ENCODE measurements around the gene TIMM29.
A peak's percentile ranks its signal among the peaks of the same experiment; 100 is the strongest.

The TIMM29 gene

DNA sequence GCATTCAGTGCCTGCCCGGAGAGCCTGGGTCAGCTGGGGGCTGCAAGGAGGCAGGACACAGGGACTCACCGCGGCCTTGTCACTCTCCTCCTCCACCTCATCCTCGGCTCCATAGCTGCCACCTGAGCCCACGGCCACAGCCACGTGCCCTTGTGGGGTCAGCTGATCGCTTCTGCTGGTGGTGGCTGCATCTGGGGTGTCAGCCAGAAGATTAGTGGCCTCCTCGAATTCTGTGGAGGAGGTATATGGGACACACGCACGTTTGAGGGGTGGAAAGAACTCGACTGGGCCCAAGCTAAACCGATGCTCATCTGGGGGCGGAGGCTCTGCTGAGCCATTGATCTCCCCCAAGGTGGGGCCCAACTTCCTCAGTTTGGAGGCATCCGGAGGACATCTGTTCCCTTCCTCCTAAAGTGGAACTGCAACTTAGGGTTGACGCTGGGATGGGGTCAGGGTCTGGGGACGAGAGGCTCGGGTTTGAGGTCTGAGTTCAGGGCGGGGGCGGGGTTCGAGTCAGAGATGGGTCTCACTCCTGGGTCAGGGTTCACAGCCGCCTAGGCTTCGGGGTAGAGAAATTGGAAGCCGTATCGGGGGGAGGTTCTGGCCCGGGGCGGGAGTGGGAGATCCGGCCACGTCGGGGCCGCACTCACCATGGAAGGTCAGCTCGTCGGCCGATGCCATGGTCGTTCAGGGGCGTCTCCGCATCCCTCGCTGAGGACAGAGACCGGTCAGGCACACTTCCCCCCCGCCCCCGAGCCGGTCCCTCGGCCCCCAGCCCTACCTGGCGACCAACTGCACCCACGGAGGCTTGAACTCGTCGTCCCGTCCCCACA is 665 bp upstream of the TIMM29 start (continued):
- TF ChIP-seq, protein P1, sequence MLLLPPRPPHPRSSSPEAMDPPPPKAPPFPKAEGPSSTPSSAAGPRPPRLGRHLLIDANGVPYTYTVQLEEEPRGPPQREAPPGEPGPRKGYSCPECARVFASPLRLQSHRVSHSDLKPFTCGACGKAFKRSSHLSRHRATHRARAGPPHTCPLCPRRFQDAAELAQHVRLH (tag by site-specific recombination; IDR thresholded peaks at IDR 0.05): no peak
- TF ChIP-seq, protein P2, sequence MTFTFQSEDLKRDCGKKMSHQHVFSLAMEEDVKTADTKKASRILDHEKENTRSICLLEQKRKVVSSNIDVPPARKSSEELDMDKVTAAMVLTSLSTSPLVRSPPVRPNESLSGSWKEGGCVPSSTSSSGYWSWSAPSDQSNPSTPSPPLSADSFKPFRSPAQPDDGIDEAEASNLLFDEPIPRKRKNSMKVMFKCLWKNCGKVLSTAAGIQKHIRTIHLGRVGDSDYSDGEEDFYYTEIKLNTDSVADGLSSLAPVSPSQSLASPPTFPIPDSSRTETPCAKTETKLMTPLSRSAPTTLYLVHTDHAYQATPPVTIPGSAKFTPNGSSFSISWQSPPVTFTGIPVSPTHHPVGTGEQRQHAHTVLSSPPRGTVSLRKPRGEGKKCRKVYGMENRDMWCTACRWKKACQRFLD (tag by site-specific recombination; IDR thresholded peaks at IDR 0.05): no peak
- TF ChIP-seq ZNF513 (tag by site-specific recombination; IDR thresholded peaks at IDR 0.05): no peak
- TF ChIP-seq ZFHX2 (tag by site-specific recombination; conservative IDR thresholded peaks at IDR 0.05): peak; percentile 42
- TF ChIP-seq ZBTB17 (tag by site-specific recombination; IDR thresholded peaks at IDR 0.05): no peak
- no peak for TF ChIP-seq ZNF280D (tag by site-specific recombination; IDR thresholded peaks at IDR 0.05)
- peak; percentile 39; the same call in 1 of the 2 replicates for TF ChIP-seq ZNF398 (tag by site-specific recombination; IDR thresholded peaks at IDR 0.05)
- TF ChIP-seq ZNF777 (tag by site-specific recombination; IDR thresholded peaks at IDR 0.05; ENCODE audit: borderline replicate concordance): peak; percentile 80
- TF ChIP-seq KLF9 (tag by site-specific recombination; IDR thresholded peaks at IDR 0.05; ENCODE audit: low read depth): peak; percentile 10; the same call in 1 of the 2 replicates
- no peak for TF ChIP-seq ZNF426 (tag by site-specific recombination; IDR thresholded peaks at IDR 0.05)
- TF ChIP-seq KLF1 (tag by site-specific recombination; IDR thresholded peaks at IDR 0.05): no peak
- no peak for TF ChIP-seq SCRT1 (tag by site-specific recombination; IDR thresholded peaks at IDR 0.05; ENCODE audit: borderline replicate concordance)
- TF ChIP-seq ZNF324 (tag by site-specific recombination; IDR thresholded peaks at IDR 0.05): no peak
- no peak for TF ChIP-seq ZBTB48 (tag by site-specific recombination; IDR thresholded peaks at IDR 0.05)
- no peak for TF ChIP-seq ZNF133 (tag by site-specific recombination; IDR thresholded peaks at IDR 0.05)
- TF ChIP-seq ZBTB11 (tag by site-specific recombination; conservative IDR thresholded peaks at IDR 0.05; ENCODE audit: low read depth): no peak
- TF ChIP-seq KLF10 (tag by site-specific recombination; IDR thresholded peaks at IDR 0.05): no peak
- TF ChIP-seq ZNF223 (tag by site-specific recombination; IDR thresholded peaks at IDR 0.05): no peak
- TF ChIP-seq ZEB2 (tag by site-specific recombination; IDR thresholded peaks at IDR 0.05): peak; percentile 90; the same call in 1 of the 2 replicates
- peak; percentile 59; the same call in 1 of the 2 replicates for TF ChIP-seq ZNF692 (tag by site-specific recombination; IDR thresholded peaks at IDR 0.05)
- no peak for TF ChIP-seq ZNF501 (tag by site-specific recombination; IDR thresholded peaks at IDR 0.05)

Measured in HEK293 (cell line).